ENCODE results near the gene TTC7B. TPM values are rescaled to one million over a fixed set of nuclear protein-coding genes. Genes with fewer than 3 reads are reported as not detected.

The TTC7B gene
- total and polyA plus RNA-seq, 3 experiments from 2014 or later, result 1.7 to 5.8 (median 5.2) TPM

DNA sequence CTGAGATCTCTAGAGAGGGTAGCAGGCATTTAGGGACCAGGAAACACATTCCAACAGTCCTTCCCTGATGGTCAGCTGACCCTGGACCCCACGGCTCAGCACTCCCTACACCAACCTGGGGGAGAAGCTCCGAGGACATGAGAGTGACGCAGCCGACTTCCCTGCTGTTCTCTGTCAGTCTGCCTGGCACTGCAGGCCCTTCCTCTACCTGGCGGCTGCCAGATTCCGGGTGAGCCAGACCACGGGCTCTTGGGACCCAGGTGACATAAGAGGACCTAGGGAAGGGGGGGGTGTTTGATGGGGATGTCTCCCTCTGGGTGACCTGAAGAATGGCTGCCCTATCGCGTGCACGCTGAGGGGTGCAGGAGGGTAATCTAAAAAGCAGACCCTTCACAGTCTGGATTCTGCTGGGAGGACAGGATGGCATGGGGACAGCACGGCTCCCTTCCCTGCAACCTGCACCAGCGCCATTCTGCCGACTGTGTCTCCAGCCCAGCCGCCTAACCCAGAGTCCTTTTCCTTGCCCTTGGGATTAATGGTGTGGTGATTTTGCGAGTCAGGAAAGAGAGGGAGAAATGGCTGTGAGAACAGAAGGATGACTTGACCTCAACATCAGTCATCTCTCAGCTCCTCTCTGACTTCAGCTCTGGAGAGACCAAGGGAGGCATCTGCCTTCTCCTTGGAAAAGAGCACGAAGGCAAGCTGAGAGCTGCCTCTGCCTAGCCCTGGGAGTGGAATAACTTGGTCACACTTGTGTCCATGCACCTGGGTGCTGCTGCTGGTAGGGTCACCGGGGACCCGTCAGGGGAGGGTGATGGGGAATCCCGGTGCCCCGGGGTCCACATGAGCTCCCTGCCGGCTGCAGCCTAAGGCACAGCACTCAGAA, 260.9 kb downstream of the TTC7B start:
- CTCF ChIA-PET, result no interaction called here
- Histone ChIP-seq H3K4me3 (ENCODE audit: low read length) (no peak overlapping the region), H3K27ac (ENCODE audit: low read depth, low read length) (no peak overlapping the region), H3K4me1 (ENCODE audit: insufficient read depth, low read length) (no peaks in the 10 kb centered on the region), H3K36me3 (ENCODE audit: insufficient read depth, low read length) (no peaks in the 10 kb centered on the region), H3K9me3 (ENCODE audit: low read length) (no peaks in the 10 kb centered on the region), H3K27me3 (ENCODE audit: insufficient read depth, low read length, poor library complexity, severe bottlenecking) (no peaks in the 10 kb centered on the region)
- peak overlapping the region in 2 of 8 donors; percentile 50 to 68 for H3K27ac Mint-ChIP-seq
- POLR2A ChIA-PET, result no interaction called here
- H3K4me1 Mint-ChIP-seq, result no peaks in the 10 kb centered on the region
- no peaks in the 10 kb centered on the region for H3K36me3 Mint-ChIP-seq
- peaks cover 3 to 6% of the 10 kb centered on the region in 2 donors for H3K27me3 Mint-ChIP-seq
- no peak for DNase-seq
- peak overlapping the region in 1 of 7 donors; percentile 28 for H3K4me3 Mint-ChIP-seq
- H3K9me3 Mint-ChIP-seq, result no peaks in the 10 kb centered on the region

DNA sequence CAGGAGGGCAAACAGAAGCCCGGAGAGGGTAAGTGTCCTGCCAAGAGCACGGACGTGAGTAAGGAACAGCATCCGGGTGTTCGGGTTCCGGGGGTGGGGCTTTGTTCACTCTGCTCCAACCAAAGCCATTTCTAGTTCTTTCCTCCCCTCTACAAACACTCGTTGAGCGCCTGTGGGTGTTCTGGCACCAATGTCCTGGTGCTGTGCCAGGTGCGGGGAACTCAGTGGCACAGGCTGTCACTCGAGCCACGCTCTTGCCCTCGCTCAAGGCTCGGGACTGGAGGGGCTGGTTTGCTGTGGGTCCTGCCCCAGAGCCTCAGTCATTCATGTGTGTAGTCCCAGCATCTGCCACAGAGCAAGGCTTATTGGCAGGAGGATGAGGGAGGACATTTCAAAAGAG, 261.9 kb downstream of the TTC7B start:
- Histone ChIP-seq H3K27me3 (ENCODE audit: insufficient read depth, low read length, poor library complexity, severe bottlenecking) (no peaks in the 10 kb centered on the region), H3K27ac (ENCODE audit: low read depth, low read length) (no peak overlapping the region), H3K9me3 (ENCODE audit: low read length) (no peaks in the 10 kb centered on the region), H3K4me1 (ENCODE audit: insufficient read depth, low read length) (no peaks in the 10 kb centered on the region), H3K4me3 (ENCODE audit: low read length) (no peak overlapping the region), H3K36me3 (ENCODE audit: insufficient read depth, low read length) (no peaks in the 10 kb centered on the region)
- Mint-ChIP-seq H3K36me3 (no peaks in the 10 kb centered on the region), H3K27ac (peak overlapping the region in 2 of 8 donors; percentile 58), H3K9me3 (no peaks in the 10 kb centered on the region), H3K27me3 (peaks cover 2 to 3% of the 10 kb centered on the region in 2 donors), H3K4me3 (peak overlapping the region in 1 of 7 donors; percentile 28), H3K4me1 (no peaks in the 10 kb centered on the region)
- ChIA-PET POLR2A (no interaction called here), CTCF (no interaction called here)
- DNase-seq, result peak in 2 of 5 donors; percentile 11 to 24

DNA sequence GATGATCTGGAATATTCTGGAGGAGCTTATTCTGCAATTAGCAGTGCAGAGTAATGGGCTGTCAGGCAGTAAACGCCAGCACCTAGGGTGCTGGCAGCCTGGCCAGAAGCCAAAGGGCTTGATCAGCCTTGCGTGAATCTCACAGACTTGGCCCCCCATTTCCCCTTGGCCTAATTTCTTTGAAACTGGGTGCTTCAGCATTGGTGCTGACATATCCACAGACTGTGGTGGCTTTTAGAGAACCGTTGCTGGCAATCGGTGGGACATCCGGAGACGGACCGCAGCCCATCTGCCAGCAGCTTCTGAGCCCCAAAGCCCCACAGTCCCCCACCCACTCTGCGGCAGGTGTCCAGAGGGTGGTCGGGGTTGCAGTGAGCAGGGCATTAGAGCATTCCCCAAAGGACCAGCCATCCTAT, 262.3 kb downstream of the TTC7B start:
- Histone ChIP-seq H3K9me3 (ENCODE audit: low read length) (no peaks in the 10 kb centered on the region), H3K4me1 (ENCODE audit: insufficient read depth, low read length) (no peaks in the 10 kb centered on the region), H3K36me3 (ENCODE audit: insufficient read depth, low read length) (no peaks in the 10 kb centered on the region), H3K27ac (ENCODE audit: low read depth, low read length) (no peak overlapping the region), H3K4me3 (ENCODE audit: low read length) (no peak overlapping the region), H3K27me3 (ENCODE audit: insufficient read depth, low read length, poor library complexity, severe bottlenecking) (no peaks in the 10 kb centered on the region)
- Mint-ChIP-seq H3K27ac (peak overlapping the region in 2 of 8 donors; percentile 15 to 58), H3K27me3 (peaks cover 2 to 3% of the 10 kb centered on the region in 2 donors), H3K4me1 (no peaks in the 10 kb centered on the region), H3K4me3 (no peak overlapping the region), H3K36me3 (no peaks in the 10 kb centered on the region), H3K9me3 (no peaks in the 10 kb centered on the region)
- ChIA-PET CTCF (no interaction called here), POLR2A (no interaction called here)
- DNase-seq, result peak in 2 of 5 donors; percentile 3 to 36

DNA sequence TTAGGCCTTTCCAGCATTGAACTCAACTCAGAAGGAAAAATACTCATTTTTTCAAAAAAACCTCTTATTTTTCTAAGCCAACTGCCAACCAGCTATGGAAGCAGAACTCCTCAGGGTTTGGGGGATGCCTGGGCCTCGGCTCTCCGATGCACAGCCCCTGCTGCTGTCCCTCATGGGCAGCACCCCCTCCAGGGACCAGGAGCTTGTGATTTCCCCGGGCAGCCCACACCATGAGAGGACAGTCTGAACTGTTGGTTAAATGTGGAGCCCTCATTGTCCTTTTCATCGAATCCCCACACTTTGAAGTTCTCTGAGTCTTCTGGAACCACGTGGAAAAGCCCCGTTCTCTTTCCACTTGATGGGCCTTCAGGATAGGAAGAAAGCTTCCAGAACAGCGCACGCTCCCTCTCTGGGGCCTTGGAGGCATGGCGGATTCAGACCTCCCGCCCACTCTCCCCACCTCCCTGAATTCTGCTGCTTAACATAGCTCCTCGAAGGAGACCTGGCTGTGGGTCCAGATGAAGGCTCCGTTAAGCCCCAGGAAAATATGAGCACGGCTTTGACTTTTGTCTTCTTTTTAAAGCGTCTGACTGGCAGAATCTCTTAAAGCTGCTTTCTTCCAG, 262.8 kb downstream of the TTC7B start:
- Mint-ChIP-seq H3K9me3 (no peaks in the 10 kb centered on the region), H3K27ac (peak overlapping the region in 2 of 8 donors; percentile 21 to 58), H3K4me1 (no peaks in the 10 kb centered on the region), H3K36me3 (no peaks in the 10 kb centered on the region), H3K4me3 (no peak overlapping the region), H3K27me3 (peaks cover 0 to 3% of the 10 kb centered on the region in 2 donors)
- Histone ChIP-seq H3K36me3 (ENCODE audit: insufficient read depth, low read length) (no peaks in the 10 kb centered on the region), H3K27me3 (ENCODE audit: insufficient read depth, low read length, poor library complexity, severe bottlenecking) (no peaks in the 10 kb centered on the region), H3K4me3 (ENCODE audit: low read length) (no peak overlapping the region), H3K27ac (ENCODE audit: low read depth, low read length) (no peak overlapping the region), H3K9me3 (ENCODE audit: low read length) (no peaks in the 10 kb centered on the region), H3K4me1 (ENCODE audit: insufficient read depth, low read length) (no peaks in the 10 kb centered on the region)
- POLR2A ChIA-PET, result no interaction called here
- CTCF ChIA-PET, result no interaction called here
- DNase-seq, result peak in 1 of 5 donors; percentile 4

DNA sequence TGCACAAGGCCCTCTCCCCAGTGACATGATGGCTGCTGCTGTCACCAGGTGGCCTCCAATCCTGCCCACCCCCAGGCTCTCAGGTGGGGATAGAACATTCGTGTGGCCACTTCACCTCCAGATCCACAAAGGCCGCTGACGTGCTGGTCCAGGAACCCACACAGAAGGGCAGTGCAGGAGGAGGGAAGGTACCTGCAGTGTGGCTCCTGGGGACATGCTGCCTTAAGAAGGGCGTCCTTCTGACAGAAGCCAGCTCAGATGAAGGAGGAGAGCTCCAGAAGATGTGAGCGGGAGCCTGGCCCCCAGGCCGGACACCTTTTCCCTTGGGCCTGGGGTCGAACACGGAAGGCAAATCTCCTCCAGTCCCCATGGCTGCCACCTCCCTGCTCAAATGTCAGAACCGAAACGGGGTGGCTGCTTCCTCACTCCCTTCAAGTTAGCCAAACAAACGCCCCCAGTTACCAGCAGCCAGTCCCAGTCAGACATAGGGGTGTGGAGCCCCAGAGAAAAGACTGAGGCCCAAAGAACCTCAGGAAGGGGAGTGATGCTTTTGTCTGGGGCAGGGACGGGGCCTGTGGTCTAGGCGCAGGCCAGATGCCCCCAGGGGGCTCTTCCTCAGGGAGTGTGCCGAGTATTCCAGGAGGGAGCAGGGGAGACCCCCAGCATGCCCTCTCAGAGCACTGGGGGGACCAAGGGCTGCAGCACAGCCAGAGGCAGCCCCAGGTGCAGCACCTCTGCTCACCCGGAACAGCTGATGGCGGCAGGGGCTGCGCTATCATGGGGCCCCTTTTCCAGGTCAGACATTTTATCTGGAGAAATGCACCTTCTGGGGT, 263.5 kb downstream of the TTC7B start:
- Histone ChIP-seq H3K27me3 (ENCODE audit: insufficient read depth, low read length, poor library complexity, severe bottlenecking) (no peaks in the 10 kb centered on the region), H3K9me3 (ENCODE audit: low read length) (no peaks in the 10 kb centered on the region), H3K4me1 (ENCODE audit: insufficient read depth, low read length) (no peaks in the 10 kb centered on the region), H3K36me3 (ENCODE audit: insufficient read depth, low read length) (no peaks in the 10 kb centered on the region), H3K4me3 (ENCODE audit: low read length) (no peak overlapping the region), H3K27ac (ENCODE audit: low read depth, low read length) (no peak overlapping the region)
- H3K27ac Mint-ChIP-seq, result peak overlapping the region in 1 of 8 donors; percentile 85
- H3K4me1 Mint-ChIP-seq, result no peaks in the 10 kb centered on the region
- H3K36me3 Mint-ChIP-seq, result no peaks in the 10 kb centered on the region
- H3K9me3 Mint-ChIP-seq, result no peaks in the 10 kb centered on the region
- H3K27me3 Mint-ChIP-seq, result peaks cover 0 to 3% of the 10 kb centered on the region in 2 donors
- DNase-seq, result peak in 1 of 5 donors; percentile 39
- ChIA-PET CTCF (no interaction called here), POLR2A (no interaction called here)
- H3K4me3 Mint-ChIP-seq, result no peak overlapping the region

DNA sequence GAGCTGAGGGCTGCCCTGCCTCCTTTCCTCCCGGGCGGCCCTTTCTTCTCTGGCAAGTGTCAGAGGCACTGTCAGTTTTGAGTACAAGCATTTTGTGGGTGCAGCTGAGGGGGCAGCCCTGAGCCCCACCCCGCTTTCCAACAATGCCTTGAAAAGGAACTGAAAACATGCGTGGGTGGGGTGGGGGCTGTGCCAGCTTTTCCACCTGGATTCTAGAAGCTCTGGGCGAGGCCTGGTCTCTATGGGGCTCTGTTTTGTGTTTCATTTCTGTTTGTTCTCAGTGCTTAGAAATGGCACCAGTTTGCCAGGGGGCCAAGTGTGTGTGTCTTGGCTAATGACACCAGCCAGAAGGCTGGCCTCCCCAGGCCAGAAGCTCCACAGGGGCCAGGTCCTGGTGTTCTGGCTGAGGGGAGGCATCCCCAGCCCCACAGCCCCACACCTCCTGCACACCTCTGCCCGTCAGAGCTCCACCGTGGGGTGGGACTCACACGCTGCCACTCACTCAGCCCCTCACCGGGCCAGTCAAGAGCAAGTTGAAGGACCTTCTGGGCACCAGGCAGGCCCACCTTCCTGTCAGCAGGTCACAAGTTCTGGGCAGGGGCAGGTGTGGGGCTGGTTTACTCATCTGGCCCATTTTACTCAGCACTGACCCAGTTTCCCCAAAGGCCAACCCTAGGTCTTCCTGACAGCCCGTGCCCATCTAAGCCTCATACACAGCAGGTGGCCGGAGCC, 264.3 kb downstream of the TTC7B start:
- CTCF ChIA-PET, result interaction anchor here (1.3 kb wide), 1 partner anchor 108 kb away, joined by 3 read pairs; no protein-coding TSS in a partner anchor
- Histone ChIP-seq H3K27me3 (ENCODE audit: insufficient read depth, low read length, poor library complexity, severe bottlenecking) (no peaks in the 10 kb centered on the region), H3K9me3 (ENCODE audit: low read length) (no peaks in the 10 kb centered on the region), H3K4me3 (ENCODE audit: low read length) (no peak overlapping the region), H3K27ac (ENCODE audit: low read depth, low read length) (no peak overlapping the region), H3K36me3 (ENCODE audit: insufficient read depth, low read length) (no peaks in the 10 kb centered on the region), H3K4me1 (ENCODE audit: insufficient read depth, low read length) (no peaks in the 10 kb centered on the region)
- Mint-ChIP-seq H3K4me1 (no peaks in the 10 kb centered on the region), H3K27me3 (peaks cover 0 to 3% of the 10 kb centered on the region in 2 donors), H3K36me3 (no peaks in the 10 kb centered on the region), H3K27ac (peak overlapping the region in 1 of 8 donors; percentile 85), H3K4me3 (no peak overlapping the region), H3K9me3 (no peaks in the 10 kb centered on the region)
- peak in 1 of 5 donors; percentile 17 for DNase-seq
- POLR2A ChIA-PET, result no interaction called here

DNA sequence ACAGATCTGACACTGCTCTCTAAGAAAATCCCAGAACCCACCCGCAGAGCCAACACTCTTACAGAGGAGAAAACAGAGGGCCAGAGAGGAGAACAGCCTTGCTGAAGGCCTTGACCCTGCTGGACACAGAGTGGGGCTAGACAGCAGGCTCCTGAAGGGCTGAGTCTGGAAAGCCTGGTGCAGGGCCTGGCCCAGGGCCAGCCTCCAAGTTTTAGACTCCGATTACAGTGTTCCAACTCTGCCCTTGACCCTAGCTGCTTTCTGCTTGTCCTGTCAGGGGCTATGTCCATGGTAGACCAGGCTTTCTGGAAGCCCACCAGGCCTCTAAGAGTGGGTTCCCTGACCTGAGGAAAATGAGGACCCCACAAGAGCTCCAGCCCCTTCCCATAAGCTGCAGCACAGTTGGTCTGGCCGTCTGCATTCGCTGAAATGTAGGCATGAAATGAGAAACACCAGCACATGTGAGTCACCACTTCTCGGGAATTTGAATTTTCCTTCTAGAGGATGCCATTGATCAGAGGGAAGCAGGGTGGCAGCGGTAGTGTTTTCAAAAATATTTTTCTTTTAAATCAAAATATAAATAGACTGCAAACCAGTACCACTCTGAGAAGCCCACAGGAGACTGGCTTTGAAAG, 265.0 kb downstream of the TTC7B start:
- POLR2A ChIA-PET, result no interaction called here
- H3K4me3 Mint-ChIP-seq, result no peak overlapping the region
- peak overlapping the region in 1 of 8 donors; percentile 73 for H3K27ac Mint-ChIP-seq
- peak in 1 of 5 donors; percentile 0 for DNase-seq
- no peaks in the 10 kb centered on the region for H3K4me1 Mint-ChIP-seq
- H3K27me3 Mint-ChIP-seq, result peaks cover 0 to 3% of the 10 kb centered on the region in 2 donors
- CTCF ChIA-PET, result interaction anchor here (1.3 kb wide), 1 partner anchor 108 kb away, joined by 3 read pairs; no protein-coding TSS in a partner anchor
- no peak overlapping the region for H3K27ac ChIP-seq (ENCODE audit: low read depth, low read length)
- H3K9me3 Mint-ChIP-seq, result no peaks in the 10 kb centered on the region
- H3K4me3 ChIP-seq (ENCODE audit: low read length), result no peak overlapping the region
- no peaks in the 10 kb centered on the region for H3K36me3 ChIP-seq (ENCODE audit: insufficient read depth, low read length)
- H3K27me3 ChIP-seq (ENCODE audit: insufficient read depth, low read length, poor library complexity, severe bottlenecking), result no peaks in the 10 kb centered on the region
- H3K4me1 ChIP-seq (ENCODE audit: insufficient read depth, low read length), result no peaks in the 10 kb centered on the region
- no peaks in the 10 kb centered on the region for H3K9me3 ChIP-seq (ENCODE audit: low read length)
- no peaks in the 10 kb centered on the region for H3K36me3 Mint-ChIP-seq
